Measurements from ENCODE around the gene DEPP1.
A peak's percentile ranks its signal among the peaks of the same experiment; 100 is the strongest.

DEPP1 gene

GRCh38 chr10:44979281-44980191 lies 927 bp upstream of the DEPP1 start:
- in situ Hi-C loops (cut with MboI; ENCODE audit: low sequenced_read_pairs, unreplicated experiment) = loop anchor here (10.0 kb wide), 1 partner anchor 55 kb away; no protein-coding TSS in a partner anchor
- TF ChIP-seq CTCF (IDR thresholded peaks at IDR 0.05; ENCODE audit: borderline replicate concordance, control extremely low read depth, extremely low read depth, insufficient read depth, missing control alignments) = no peak
- DNase-seq (ENCODE audit: low spot score) = no peak

GRCh38 chr10:44978213-44978569 lies 418 bp downstream of the DEPP1 start:
- TF ChIP-seq CTCF (IDR thresholded peaks at IDR 0.05; ENCODE audit: borderline replicate concordance, control extremely low read depth, extremely low read depth, insufficient read depth, missing control alignments) = no peak
- no peak for DNase-seq (ENCODE audit: low spot score)
- in situ Hi-C loops (cut with MboI; ENCODE audit: low sequenced_read_pairs, unreplicated experiment) = loop anchor here (10.0 kb wide), 1 partner anchor 53 kb away; no protein-coding TSS in a partner anchor

- in situ Hi-C loops (cut with MboI; ENCODE audit: low sequenced_read_pairs, unreplicated experiment) = loop anchor here (10.0 kb wide), 1 partner anchor 53 kb away; no protein-coding TSS in a partner anchor
- TF ChIP-seq CTCF (IDR thresholded peaks at IDR 0.05; ENCODE audit: borderline replicate concordance, control extremely low read depth, extremely low read depth, insufficient read depth, missing control alignments) = no peak
- DNase-seq (ENCODE audit: low spot score) = no peak
Measured at GRCh38 chr10:44977287-44978212, 1.1 kb downstream of the DEPP1 start.

- DNase-seq (ENCODE audit: low spot score) = no peak
- no peak for TF ChIP-seq CTCF (IDR thresholded peaks at IDR 0.05; ENCODE audit: borderline replicate concordance, control extremely low read depth, extremely low read depth, insufficient read depth, missing control alignments)
- in situ Hi-C loops (cut with MboI; ENCODE audit: low sequenced_read_pairs, unreplicated experiment) = loop anchor here (10.0 kb wide), 1 partner anchor 52 kb away; no protein-coding TSS in a partner anchor
Measured at GRCh38 chr10:44976352-44977198, 2.0 kb downstream of the DEPP1 start.

GRCh38 chr10:44975431-44976331 lies 2.9 kb downstream of the DEPP1 start:
- TF ChIP-seq CTCF (IDR thresholded peaks at IDR 0.05; ENCODE audit: borderline replicate concordance, control extremely low read depth, extremely low read depth, insufficient read depth, missing control alignments) = no peak
- peak; percentile 52 for DNase-seq (ENCODE audit: low spot score)
- in situ Hi-C loops (cut with MboI; ENCODE audit: low sequenced_read_pairs, unreplicated experiment) = loop anchor here (10.0 kb wide), 1 partner anchor 51 kb away; no protein-coding TSS in a partner anchor
